ENCODE results near the gene OPN1MW. TPM values are rescaled to one million over a fixed set of nuclear protein-coding genes. Genes with fewer than 3 reads are reported as not detected.
"Not testable (repeated sequence)": the region's sequence is repeated elsewhere in the genome, so short reads cannot be mapped to it uniquely, and the experiment has no call there.

The OPN1MW gene
- not detected for total RNA-seq

GRCh38 chrX:154182296-154182695 lies at the start of gene OPN1MW:
TSS of gene OPN1MW (plus strand) at chrX:154182596. CDS start at chrX:154182678, 82 bp downstream.
- H3K9me3 ChIP-seq; DNase-seq; H3K36me3 ChIP-seq; intact Hi-C loops (cut with DNase I); H3K27ac ChIP-seq; H3K4me1 ChIP-seq; H3K4me3 ChIP-seq; H3K27me3 ChIP-seq: not testable (repeated sequence)
- no CpG with 5 or more reads among the region's 14 CpGs for WGBS, 2 donors

DNA sequence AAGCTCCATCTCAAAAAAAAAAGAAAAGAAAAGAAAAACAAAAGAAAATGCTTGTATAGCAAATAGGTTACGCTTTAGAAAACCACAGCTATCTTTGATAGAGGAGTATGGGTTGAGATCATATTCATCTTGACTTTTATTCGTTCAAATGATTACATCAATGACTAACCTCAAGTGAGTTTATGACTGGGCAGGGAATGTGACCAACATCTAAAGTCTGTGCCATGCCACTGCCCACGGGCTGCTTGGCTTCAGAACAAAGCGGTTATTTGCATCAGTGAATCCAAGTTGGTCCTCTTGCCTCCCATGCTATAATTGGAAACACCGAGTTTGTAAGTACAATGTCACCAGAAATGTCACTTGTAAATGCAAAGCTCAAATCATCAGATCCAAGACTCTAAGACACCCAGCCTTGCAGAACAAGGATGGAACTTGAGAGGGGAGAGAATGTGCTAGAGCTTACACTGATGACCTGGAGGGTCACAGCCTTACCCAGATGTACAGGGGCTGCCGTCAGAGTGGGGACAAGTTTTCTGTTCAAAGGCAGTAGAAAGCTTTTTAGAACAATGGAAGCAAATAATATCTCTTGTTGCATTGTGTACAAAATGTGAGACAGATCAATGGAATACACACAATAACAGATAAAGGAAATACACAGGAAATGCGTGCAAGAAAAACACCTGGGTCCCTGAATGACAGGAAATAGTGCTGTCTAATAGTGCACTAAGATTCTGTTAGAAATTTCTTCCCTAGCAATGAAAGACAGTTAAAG lies 46.8 kb upstream of the OPN1MW start:
- Histone ChIP-seq H3K9me3 (no peaks in the 10 kb centered on the region), H3K4me3 (no peak overlapping the region), H3K4me1 (peaks cover 0 to 9% (median 0%) of the 10 kb centered on the region in 3 donors), H3K36me3 (no peaks in the 10 kb centered on the region), H3K27me3 (no peaks in the 10 kb centered on the region), H3K27ac (no peak overlapping the region)
- no peak for DNase-seq
- TF ChIP-seq, protein P1, sequence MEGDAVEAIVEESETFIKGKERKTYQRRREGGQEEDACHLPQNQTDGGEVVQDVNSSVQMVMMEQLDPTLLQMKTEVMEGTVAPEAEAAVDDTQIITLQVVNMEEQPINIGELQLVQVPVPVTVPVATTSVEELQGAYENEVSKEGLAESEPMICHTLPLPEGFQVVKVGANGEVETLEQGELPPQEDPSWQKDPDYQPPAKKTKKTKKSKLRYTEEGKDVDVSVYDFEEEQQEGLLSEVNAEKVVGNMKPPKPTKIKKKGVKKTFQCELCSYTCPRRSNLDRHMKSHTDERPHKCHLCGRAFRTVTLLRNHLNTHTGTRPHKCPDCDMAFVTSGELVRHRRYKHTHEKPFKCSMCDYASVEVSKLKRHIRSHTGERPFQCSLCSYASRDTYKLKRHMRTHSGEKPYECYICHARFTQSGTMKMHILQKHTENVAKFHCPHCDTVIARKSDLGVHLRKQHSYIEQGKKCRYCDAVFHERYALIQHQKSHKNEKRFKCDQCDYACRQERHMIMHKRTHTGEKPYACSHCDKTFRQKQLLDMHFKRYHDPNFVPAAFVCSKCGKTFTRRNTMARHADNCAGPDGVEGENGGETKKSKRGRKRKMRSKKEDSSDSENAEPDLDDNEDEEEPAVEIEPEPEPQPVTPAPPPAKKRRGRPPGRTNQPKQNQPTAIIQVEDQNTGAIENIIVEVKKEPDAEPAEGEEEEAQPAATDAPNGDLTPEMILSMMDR (IDR thresholded peaks at IDR 0.05): no peak
- TF ChIP-seq POLR2A (IDR thresholded peaks at IDR 0.05): no peak
- intact Hi-C loops (cut with DNase I): no loop called here
- WGBS, 2 donors: 61 to 68% methylated on average over 3 to 7 of the region's 7 CpGs

DNA sequence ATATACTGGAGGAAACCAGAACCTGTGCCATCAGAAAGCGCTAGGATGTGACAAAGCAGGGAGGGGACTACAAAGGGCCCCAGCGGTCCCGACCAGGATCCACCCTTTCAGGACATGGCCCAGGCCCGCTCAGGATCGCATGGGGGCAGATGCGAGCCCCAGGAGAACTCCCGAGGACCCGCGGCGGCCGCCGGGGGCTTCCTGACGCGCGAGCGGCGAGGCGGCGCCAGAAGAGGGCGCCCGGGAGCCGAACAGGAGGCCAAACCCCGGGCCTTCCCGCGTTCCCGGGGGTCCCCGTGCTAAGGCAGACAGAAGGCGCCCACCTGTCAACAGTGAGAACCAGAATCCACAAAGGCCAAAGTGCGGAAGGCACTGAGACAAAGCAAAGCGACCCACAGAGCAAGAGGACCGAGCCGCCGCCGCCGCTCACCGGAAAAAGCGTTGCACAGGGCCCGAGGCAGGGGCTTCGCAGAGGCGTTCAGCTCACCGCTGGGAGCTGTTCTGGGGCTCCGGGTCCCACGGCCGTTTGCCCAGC lies 45.7 kb upstream of the OPN1MW start:
- WGBS, 2 donors: 3 to 28% methylated on average over 5 to 42 of the region's 44 CpGs
- intact Hi-C loops (cut with DNase I): no loop called here
- H3K36me3 ChIP-seq: no peaks in the 10 kb centered on the region
- no peaks in the 10 kb centered on the region for H3K27me3 ChIP-seq
- TF ChIP-seq, protein P1 (IDR thresholded peaks at IDR 0.05): peak; percentile 50 to 74 (median 56)
- TF ChIP-seq POLR2A (IDR thresholded peaks at IDR 0.05): peak in 1 of 4 donors; percentile 9
- peaks cover 0 to 9% (median 0%) of the 10 kb centered on the region in 3 donors for H3K4me1 ChIP-seq
- H3K27ac ChIP-seq: peak overlapping the region in 1 of 4 donors; percentile 44
- no peaks in the 10 kb centered on the region for H3K9me3 ChIP-seq
- DNase-seq: no peak
- H3K4me3 ChIP-seq: peak overlapping the region; percentile 6 to 61 (median 33)

DNA sequence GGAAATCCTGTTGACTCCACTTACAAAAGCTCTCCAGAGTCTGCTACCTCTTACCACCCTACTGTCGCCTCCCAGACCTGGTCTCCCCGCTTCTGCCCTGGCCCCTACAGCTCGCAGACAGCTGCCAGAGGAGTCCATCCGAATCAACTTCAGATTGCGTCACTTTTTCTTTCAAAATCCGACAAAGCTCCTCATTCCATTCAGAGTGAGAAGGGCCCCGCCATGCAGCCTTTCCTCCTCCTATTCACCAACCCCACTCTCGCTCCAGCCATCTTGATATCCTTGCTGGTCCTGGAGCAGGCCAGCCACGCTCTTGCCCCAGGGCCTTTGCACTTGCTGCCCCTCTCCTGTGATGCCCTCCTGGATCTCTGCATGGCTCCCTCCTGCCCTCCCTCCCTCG lies 43.5 kb upstream of the OPN1MW start:
- no peak for TF ChIP-seq POLR2A (IDR thresholded peaks at IDR 0.05)
- TF ChIP-seq, protein P1 (IDR thresholded peaks at IDR 0.05): no peak
- H3K9me3 ChIP-seq: no peaks in the 10 kb centered on the region
- H3K27me3 ChIP-seq: no peaks in the 10 kb centered on the region
- no peaks in the 10 kb centered on the region for H3K36me3 ChIP-seq
- no peak for DNase-seq
- H3K27ac ChIP-seq: no peak overlapping the region
- 81 to 86% methylated on average over 10 of the region's 10 CpGs for WGBS, 2 donors
- intact Hi-C loops (cut with DNase I): no loop called here
- H3K4me1 ChIP-seq: peaks cover 0 to 9% (median 0%) of the 10 kb centered on the region in 3 donors
- no peak overlapping the region for H3K4me3 ChIP-seq

- 84% methylated on average over 8 to 12 of the region's 12 CpGs for WGBS, 2 donors
- Histone ChIP-seq H3K9me3 (no peaks in the 10 kb centered on the region), H3K27ac (no peak overlapping the region), H3K4me1 (peaks cover 0 to 9% (median 0%) of the 10 kb centered on the region in 3 donors), H3K27me3 (no peaks in the 10 kb centered on the region), H3K4me3 (no peak overlapping the region), H3K36me3 (no peaks in the 10 kb centered on the region)
- no peak for DNase-seq
- TF ChIP-seq, protein P1 (IDR thresholded peaks at IDR 0.05): no peak
- intact Hi-C loops (cut with DNase I): no loop called here
Measured at GRCh38 chrX:154140206-154140605, 42.2 kb upstream of the OPN1MW start.

Data from esophagus squamous epithelium (tissue), 5 donors.